ENCODE measurements around the gene TRIM31.

TRIM31 gene

DNA sequence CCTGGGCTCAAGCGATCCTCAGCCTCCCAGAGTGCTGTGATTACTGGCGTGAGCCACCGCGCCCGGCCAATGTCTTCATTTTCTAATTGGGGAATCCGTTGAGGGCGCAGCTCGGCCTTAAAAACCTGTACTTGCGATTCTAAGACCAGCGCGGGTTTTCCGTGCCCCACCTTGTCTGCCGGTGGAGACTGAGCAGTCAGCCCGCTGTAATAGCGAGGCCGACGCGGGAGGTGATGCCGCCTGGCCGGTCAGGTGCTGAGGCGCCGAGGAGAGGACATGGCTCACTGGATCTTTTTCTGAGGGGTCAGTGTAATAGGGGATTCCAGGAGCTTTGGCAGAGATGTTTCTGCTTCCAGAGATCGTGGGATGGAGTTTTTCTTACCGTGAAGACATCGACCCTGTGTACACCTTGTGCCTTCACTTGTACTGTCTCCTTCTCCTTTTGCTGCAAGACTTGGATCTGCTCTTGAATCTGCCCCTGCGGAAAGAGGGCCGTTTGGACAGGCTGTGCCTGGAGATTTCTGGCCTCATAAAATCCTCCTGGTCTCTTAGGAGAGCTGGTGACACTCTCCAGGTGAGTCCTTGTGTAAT is 1.5 kb downstream of the TRIM31 start:
- no peak for FAIRE-seq

DNA sequence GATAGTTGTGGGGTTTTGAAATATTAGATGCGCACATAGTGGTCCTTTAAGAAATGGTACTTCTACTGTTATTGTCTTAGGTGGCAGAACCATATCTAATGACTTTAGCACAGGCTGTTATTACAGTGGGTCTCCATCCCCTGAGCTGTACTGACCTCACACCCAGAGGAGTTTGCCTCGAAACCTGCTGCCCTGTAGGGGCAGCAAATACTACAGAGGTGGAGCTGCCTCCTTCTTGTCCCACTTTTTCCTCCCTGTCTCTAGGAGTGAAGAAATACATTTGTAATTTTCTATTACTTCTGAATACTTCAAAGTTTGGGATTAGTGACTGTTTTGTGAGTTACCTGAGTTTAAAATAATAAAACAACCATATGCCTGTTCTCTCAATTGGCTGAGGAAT is 8.2 kb downstream of the TRIM31 start:
- no peak for FAIRE-seq

DNA sequence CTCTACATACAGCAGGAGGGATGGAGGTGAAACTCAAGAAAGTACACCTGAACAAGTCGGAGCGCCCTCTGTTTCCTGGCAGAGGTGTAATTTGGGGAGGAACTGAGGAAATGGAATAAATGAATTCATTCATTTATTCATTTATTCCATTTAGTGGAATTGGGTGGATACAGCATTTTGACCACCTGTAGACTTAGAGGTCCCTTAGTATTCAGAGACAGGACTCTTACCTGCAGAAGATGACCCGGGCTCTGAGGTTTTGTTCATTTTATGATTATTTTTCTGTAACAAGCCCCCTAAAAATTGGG is 9.1 kb downstream of the TRIM31 start:
- no peak for FAIRE-seq

DNA sequence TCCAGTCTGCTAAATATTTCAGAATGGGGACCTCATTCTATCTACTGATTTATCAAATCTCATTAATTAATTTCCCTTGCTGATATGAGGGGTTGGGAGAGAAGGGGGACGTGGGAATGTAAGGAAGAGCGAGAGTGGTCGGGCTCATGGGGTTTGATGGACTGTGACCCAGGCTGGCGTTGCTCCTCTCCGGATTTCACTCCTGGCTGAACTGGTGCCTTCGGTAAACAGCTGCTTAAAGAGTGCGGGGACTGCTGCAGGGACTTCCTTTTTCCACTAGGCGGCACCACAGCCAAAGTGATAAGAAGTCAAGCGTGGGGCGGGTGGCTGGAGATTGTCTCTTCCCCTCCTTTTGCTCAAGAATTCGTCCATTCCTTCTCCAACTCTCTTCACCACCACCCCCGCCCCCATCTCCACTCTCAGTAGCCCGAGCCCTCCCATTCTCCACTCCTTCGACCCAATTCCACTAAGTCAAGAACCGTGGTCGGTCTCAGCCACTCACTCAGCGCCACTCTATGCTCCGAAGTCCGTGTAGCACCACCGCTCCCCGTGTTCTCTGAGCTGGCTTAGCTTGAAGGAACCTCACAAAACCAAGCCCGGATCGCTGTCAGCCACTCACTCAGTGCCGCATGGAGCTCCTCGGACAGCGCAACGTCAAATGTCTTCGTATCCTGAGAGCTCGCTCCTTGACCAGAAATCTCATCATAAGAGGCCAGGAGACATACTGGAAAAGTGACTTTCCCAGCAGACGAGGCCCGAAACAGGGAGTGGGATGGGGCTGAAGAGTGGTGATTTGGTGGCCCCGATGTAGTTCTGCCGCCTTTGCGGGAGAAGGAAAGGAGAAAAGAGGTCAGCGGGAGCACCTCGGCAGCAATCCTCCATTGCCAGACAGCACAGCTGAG is 9.7 kb downstream of the TRIM31 start:
- no peak for FAIRE-seq

DNA sequence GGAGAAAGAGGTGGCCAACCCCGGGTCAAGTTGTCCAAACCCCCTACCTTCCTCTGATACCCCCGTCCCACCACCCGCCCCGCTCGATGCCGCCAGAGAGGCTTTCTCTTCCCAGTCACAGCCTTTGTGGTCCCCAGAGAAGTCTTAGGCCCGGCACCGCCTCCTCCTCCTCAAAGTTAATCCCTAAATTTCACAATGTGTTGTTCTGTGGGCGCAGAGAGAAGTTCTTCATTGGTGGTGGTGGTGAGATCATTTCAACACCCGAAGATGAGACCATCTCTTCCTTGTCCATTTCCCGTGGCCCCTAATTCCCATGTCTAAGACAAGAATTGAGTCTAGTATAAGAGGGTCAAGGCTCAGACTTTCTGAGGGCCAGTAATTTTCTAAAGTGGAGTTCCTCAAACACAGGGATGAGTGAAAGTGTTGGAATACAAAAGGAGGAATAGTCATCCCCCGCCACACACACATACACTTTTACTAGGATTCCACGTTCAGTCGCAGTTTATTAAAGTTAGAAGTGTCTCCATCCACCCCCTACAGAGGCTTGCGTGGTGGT is 10.4 kb downstream of the TRIM31 start:
- FAIRE-seq, result no peak

DNA sequence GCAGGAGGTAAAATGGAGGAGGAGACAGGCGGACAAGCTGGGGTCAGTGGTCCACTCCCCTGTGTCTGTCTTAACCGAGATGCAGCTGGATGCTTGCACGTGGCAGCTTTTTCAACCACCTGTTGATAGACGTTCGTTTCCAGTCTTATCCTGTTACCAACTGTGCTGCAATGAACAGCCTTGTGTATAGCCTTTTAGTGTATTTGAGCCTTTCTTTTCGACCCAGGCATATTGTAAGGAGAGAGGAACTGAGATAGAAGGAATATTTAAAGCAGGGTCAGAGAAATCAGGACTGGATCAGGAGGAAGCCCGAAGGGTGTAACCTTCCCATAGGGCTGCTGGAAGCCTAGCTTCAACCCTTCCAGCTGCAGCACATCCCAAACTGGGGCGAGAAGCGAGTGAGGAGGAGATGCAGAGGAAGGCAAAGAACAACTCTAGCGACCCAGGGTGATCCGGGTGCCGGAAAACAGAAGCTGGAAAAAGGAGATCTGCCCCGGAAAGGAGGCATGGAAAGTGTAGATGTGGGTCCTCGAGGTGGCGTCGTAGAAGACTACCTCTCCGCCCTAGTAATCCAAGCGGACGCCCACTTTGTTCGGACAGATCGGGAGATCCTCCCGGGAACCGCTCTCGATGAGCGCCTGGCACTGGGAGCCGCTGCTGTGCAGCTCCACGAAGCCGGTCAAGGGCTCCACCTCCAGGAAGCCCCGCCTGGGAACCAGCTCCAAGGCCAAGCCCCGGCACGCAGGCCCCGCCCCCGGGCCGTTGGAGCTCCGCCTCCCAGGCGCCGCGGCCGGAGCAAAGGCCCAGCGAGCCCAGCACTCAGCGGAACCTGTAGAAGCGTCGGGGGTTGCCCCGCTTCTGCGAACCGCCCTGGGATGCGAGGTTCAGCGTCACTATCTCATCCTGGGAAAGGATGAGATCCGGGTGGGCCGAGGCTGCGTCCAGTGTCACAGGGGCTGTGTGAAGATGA is 11.2 kb downstream of the TRIM31 start:
- FAIRE-seq, result no peak

DNA sequence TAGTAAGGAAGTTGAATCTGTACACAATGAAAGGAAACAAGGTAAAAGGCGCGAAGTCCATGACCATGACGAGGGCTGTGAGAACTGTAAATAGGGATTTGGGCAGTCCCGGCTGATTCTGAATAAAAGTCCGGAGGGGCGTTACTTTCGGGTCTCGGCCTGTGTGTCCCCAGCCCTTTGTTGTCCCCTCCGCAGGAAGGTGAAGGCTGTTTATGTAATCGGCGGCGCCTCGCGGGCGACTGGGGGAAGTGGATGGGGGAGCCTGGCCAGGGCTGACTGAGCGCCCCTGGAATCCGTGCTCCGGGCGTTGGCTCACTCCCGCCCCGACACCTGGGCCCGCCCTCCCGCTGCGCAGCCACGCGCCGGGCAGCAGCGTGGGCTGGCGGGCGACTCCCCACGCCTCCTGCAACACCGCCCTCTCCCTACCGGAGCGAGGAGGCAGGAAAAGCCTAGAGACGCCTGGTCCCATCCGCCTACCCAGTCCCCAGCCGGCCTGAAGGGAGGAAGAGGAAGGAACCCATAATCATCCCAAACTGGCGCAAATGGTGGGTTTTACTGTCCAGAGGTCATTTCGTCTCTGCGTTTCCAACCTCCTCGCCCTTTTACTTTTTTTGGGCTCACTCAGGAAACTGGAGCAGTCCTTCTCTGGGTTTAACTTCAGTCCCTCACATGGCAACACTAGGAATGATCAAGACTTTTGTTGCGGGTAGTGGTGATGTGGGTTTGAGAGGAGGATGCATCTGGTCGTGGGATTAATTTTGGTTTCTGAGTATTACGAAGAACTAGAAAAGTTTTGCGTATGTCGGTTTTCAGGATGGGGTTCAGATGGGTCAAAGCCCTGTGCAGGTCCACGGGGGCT is 12.1 kb downstream of the TRIM31 start:
- no peak for FAIRE-seq

DNA sequence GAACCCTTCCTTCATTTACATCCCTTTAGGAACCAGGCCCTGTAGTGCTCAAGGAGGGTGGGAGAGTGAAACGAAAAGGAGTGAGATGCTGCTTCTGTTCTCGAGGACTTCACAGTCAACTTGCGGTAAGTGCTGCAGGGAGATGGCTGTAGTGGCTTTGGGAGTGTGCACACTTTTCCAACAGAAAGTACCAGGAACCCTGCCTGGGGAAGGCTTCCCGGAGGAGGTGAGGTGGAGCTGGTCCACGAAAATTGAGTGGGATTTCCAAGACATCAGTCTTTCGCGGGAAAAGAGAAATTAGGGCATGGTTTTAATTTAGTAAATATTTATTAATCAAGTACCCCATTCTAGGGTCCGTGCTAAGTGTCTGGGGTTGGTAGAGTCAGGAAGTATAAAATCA is 12.7 kb downstream of the TRIM31 start:
- FAIRE-seq, result no peak

DNA sequence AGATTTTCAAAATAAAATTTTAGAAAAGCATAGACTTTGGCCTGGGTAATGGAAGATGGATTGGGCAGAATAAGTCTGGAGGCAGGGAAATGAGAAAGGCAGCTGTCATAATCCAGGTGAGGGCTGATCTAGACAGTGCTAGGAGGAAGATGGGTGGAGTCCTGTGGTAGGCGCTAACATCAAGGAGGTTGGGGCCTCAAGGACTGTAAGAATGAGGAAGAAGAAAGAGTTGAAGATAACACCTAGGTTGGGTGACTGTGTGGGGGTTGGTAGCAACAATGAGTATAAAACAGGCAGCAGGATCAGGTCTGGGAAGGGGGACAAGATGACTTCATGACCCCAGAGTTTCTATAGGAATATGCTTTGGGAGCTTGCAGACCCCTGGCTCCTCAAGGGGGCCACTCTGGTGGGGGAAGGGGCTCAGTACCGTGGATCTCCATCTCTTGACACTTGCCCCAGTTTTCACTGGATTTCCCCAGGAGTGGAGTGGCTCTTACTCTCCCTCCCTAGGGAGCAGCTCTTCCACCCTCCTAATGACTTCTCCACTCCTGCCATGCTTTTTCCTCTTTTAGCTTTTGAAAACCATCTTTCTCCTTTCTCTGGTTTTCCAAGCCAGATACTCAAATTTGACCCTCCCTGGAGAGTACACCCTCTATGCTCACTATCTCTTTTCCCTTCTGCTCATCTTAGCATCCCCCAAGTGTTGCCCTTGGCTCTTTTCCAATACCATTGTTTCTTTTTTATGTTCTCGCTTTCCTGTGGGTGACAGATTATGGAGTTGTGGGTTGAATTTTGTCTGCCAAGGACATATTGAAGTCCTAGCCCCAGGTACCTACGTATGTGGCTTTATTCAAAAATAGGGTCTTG is 14.8 kb downstream of the TRIM31 start:
- FAIRE-seq, result no peak

DNA sequence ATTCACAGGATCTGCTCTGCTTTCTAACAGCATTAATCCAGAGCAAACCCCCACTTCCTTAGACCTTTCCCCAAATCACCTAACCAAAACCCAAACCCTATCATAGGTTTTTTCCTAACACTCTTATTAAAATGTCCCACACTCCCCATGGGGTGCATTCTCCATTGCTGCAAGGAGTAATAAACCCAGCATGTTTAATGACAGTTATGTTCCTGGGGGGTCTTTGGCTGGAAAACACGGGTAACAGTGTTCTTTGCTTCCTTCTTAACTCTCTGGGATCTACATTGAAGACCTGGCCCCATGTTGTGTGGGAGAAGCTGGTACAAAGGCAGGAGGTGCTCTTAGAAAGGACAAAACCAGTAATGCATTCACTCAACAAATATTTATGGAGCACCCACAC is 16.1 kb downstream of the TRIM31 start:
- FAIRE-seq, result no peak

DNA sequence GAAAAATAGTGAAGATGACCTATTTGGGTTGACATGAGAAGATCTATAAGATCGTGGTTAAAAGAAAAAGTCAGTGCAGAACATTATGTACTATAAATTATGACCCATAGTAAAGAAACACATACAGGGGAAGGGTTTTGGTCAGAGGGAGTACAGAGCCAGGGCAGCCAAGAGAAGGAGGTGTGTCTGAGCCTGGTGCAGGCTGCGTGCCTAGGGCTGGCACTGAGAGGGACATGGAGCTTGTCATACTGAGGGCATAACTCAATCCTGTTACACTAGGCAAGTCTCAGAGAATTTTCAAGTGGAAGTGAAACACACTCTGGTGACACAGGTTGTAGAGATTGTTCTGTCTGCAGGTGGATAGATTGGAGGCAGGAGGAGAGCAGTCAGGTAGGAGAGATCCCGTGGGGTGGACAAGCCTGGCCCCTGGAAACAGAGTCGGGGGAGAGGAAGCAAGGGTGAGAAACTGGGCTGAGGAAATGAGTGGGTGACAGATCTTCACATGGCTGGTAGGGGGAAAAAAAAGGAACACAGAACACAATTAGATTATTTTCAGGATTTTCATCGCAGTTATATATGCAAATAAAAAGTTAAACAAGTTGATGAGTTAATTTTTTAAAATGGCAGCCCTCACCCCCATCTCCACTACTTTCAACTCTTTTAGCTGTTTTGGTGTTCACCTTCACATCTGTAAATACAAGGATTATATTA is 18.8 kb downstream of the TRIM31 start:
- no peak for FAIRE-seq

DNA sequence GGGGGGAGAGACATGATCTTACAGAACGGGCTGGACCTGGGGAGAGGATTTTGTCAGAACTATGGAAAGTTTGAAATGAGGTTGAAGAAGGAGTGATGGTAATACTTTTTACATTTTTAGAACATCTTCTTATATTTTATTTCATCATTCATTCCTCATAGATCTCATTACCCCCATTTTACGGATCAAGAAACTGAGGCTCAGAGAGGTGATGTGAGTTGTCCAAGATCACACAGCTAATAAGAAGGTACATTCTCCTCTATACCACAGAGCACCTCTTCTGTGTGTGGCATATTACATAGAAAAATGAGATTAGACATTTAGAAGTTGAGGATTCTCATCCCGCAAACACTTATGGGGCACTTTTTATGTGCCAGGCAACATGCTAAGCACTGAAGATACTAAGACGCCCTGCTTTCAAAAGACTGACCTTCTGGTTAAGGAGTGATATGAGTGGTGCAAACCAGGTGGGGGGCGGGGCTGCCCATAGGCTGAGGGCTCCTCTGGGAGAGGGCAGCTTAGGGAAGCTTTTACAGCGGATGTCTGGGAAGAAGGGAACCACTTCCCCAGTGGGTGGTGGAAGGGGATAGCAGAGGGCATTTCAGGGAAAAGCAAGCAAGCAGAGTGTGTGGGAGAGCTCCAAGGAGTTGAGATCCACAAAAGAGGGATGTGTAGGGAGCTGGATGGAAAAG is 19.9 kb downstream of the TRIM31 start:
- no peak for FAIRE-seq

DNA sequence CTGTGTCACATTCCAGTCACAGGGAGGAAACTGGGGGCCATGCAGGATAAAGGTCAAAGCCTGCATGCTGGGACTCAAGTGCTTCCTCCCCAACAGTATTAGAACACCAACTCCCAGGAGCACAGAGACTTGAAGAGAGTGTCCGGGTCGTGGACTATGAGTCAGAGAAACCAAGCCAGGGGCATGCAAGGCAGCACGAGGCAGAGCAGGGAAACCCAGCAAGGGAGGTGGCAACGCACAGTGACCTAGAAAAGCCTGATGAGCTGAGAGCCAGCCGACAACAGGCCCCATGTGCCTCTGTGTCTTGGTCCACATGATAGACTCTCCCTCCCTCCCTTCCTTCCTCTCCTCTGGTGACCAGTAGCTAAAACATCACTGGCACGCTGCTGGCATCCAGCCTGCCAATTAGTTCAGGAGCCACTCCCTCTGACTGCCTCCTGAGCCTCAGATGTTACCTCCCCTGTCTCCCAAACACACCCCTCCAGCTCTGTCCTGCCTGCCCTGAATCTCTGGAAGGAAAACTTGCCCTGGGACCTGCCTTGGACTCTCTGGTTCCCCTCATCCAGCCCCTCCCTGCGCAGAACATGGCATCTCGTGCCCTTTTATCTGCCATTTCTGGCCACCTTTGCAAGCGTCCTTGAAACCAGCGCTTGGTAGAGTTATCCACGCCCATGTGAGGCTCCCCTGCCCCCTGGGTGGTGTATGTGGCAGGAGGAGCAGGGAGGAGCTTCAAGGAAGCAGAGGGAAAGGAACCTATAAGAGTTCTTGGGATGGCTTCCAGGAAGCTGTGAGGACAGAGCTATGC is 21.1 kb downstream of the TRIM31 start:
- FAIRE-seq, result no peak

DNA sequence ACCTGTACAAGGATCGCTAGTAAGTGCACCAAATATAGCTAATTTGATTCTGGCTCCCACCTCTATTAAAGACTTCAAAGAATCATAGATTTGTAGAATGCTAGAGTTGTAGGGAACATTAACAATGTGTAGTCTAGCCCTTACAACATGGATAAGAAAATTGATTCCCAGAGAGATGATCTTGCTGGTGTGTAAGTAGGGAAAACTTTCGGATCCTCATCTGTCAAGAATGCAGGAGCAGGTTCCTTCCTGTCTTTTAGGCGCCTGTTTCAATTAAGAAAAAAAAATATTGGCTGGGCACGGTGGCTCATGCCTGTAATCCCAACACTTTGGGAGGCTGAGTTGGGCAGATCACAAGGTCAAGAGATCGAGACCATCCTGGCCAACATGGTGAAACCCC is 25.0 kb downstream of the TRIM31 start:
- FAIRE-seq, result no peak

DNA sequence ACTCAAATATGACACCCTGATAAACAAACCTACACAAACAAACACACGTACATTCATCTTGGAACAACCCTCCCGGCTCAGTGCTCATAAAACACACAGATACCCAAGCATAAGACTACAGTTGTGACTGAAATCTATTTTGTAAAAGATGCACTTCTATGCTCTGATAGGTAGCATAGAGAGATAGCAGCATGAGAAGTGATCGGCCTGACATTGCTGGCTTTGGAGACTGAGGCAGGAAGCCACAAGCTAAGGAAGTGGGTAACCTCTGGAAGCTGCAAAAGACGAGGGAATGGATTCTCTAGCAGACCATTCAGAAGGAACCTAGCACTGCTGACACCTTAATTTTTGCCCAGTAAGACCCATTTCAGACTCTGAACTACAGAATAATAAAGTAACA is 35.7 kb downstream of the TRIM31 start:
- no peak for FAIRE-seq

DNA sequence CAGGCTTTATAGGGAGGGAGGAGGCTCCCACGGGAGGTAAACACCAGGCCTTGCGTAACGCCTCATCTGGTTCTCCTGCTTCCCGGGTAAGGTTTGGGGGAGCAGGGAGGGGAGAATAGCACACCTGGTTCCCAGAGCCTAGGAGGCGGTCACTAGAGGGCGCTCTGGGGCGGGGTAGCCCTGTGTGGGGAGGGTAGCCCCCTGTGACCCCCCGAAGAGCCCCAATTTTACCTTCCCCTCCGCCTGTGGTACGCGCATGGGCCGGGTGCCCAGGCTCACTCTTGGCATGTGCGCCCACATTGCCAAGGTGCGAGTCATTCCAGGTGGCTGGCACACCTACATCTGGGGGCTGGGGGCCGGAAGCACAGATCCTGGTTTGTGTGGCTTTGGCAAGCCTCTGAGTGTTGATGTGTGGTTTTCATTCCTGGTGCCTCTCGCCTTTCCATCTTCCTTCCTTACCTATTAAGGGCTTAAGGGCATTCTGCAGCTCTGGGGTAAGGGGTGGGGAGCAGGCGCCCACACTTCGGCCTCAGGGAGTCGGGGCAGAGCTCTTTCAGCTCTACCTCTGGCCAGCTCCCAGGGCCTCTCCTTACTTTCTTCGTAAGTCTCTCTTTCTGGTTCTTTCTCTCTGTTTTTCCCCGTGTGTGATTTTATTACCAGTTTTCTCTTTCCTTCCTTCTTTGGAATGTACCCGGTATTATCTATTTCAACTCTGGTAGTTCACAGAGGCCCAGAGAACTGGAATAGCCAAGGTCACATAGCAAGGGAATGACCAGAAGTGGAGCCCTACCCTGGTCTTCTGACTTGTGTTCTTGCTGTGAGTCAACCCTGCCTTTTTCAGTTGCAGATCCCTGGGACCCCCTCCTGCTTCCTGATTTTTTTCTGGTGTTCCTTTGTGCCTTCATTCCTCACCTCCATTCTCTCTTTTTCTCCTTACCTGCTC is 36.8 kb downstream of the TRIM31 start:
- no peak for FAIRE-seq

DNA sequence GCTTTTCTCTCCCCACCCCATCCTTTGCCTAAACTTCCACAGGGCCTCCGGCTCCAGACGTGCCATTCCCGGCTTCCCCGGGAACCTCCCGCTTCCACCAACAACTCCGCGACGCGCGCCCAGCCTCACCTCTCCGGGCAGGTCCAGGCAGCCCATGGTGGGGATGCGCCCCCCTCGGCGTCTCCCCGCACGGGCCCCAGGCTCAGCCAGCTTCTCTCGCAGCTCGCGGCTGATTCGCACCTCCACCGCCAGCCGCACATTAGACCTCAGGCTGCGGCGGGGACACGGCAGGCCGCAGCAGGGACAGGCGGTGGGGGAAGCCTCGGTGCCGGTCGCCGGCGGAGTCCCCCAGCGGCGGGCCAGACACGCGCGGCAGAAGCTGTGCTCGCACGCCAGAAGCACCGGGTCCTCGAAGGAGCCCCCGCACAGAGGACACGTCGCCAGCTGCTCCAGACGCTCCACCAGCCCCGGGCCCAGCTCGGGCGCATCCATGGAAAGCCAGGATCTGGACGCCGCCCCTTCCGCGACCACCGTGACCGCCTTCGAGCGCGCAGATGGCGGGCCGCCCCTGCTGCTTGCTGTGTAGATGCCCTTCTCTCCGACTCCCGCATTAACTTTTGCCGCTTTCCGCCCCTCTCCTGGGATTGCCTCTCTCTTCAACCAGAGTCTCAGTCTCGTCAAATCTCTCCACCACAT is 37.6 kb downstream of the TRIM31 start, which contains the start of gene RNF39:
Gene RNF39, minus strand, starts transcription at position 676 of the 696 bp plus-strand sequence. Its CDS starts 184 bp downstream, at position 492.
- FAIRE-seq, result no peak
